Ovary (tissue), 9 donors: Measurements from ENCODE around the gene SLC16A10. TPM values are rescaled to one million over a fixed set of nuclear protein-coding genes. Genes with fewer than 3 reads are reported as not detected.

ENCODE experiments used
- DNase-seq, 5 donors: peaks; one replicate each; pipeline ENCODE4 v3.0.0-alpha.2; 2019 to 2020
- H3K27ac ChIP-seq, 2 donors: fragments of 200-600 bp; one replicate each; pipeline versions ENCODE4 v1.5.1 to v1.8.0; 2019 to 2022
- H3K27me3 ChIP-seq: fragments of 200-600 bp; one replicate; pipeline ENCODE4 v1.8.0; 2022
- H3K36me3 ChIP-seq: fragments of 200-600 bp; sonication (generic); one replicate; pipeline ENCODE4 v1.5.1; 2019
- H3K4me1 ChIP-seq: one replicate; pipeline ENCODE4 v1.8.1; 2013; ENCODE audit warnings: mild to moderate bottlenecking, moderate library complexity; ENCODE audit not compliant: insufficient read depth
- H3K4me3 ChIP-seq: fragments of 200-600 bp; sonication (generic); one replicate; pipeline ENCODE4 v1.5.1; 2017
- H3K9me3 ChIP-seq, 2 donors: fragments of 200-600 bp in 1 of 2; sonication (generic) in 1 of 2; one replicate each; pipeline versions ENCODE4 v1.5.1 to v1.8.1; 2013 to 2019; ENCODE audit warnings: mild to moderate bottlenecking in 1 of 2, moderate library complexity in 1 of 2
- EP300 ChIP-seq: sonication (generic); formaldehyde crosslinking; IDR thresholded peaks from one replicate; pipeline ENCODE4 v1.6.1; 2017; ENCODE audit warnings: antibody characterized with exemption
- POLR2A ChIP-seq: fragments of 450-650 bp; IDR thresholded peaks from one replicate; pipeline ENCODE4 v1.6.1; 2017; ENCODE audit warnings: antibody characterized with exemption, mild to moderate bottlenecking, moderate library complexity
- WGBS, 3 donors: extraction: QIAGEN DNeasy Blood & Tissue Kit in 1 of 3; methylation state at CpG; one replicate each; pipeline versions ENCODE4 v1.1.5 to v1.1.7; 2013 to 2017; 5-methylcytosine and 5-hydroxymethylcytosine counted together
- intact Hi-C, 4 donors: fragments of 100-400 bp; cut with DNase I; formaldehyde crosslinking; loops; one replicate each; pipeline versions ENCODE4 v1.11.0 to v1.15.1; 2022 to 2023
- polyA plus RNA-seq, 2 donors: library from polyadenylated mRNA; stranded (reverse); fragments of 200-250 nt in 1 of 2; fragments of 350-450 nt in 1 of 2; fragmentation: Illumina TruSeq in 1 of 2; extraction: RNeasy Lipid Tissue Mini Kit (QIAGEN cat#74804) in 1 of 2; gene quantifications; one replicate each; pipeline ENCODE4 v1.2.3, GENCODE V29; 2013 to 2014
- total RNA-seq, 7 donors: library from RNA; depleted of rRNA in 2 of 7; stranded (reverse); fragments of >200 nt in 2 of 7; fragmentation: NEBNext Ultra II Directional in 3 of 7; extraction: Animal tissue kit (Norgen Biotek cat#: 25700) in 3 of 7; gene quantifications; one replicate each; pipeline versions ENCODE4 v1.1.0 to v1.2.4, GENCODE V29; 2016 to 2023
- TF ChIP-seq, protein P1 (sequence below), 3 donors: fragments of 450-650 bp in 2 of 3; fragments of 200-600 bp in 1 of 3; IDR thresholded peaks; one replicate each; pipeline versions ENCODE4 v1.5.1 to v1.8.0; 2016 to 2022; ENCODE audit warnings: antibody characterized with exemption in 3 of 3, mild to moderate bottlenecking in 1 of 3
- donor health status: DM: no; HTN: no; CAD: no; lungs with moderate emphysema.
- donor health status: DM: no; HTN: no; CAD: no.
- donor health status: Bipolar disorder and iron deficiency.
- donor health status: DM: yes; HTN: yes; CAD: no.
- donor health status: DM: no; HTN: no; CAD: no.
- donor health status: DM: yes; HTN: yes; CAD: no.

SLC16A10 gene
- total and polyA plus RNA-seq, 9 donors, result 0.80 to 10.8 (median 4.0) TPM

DNA sequence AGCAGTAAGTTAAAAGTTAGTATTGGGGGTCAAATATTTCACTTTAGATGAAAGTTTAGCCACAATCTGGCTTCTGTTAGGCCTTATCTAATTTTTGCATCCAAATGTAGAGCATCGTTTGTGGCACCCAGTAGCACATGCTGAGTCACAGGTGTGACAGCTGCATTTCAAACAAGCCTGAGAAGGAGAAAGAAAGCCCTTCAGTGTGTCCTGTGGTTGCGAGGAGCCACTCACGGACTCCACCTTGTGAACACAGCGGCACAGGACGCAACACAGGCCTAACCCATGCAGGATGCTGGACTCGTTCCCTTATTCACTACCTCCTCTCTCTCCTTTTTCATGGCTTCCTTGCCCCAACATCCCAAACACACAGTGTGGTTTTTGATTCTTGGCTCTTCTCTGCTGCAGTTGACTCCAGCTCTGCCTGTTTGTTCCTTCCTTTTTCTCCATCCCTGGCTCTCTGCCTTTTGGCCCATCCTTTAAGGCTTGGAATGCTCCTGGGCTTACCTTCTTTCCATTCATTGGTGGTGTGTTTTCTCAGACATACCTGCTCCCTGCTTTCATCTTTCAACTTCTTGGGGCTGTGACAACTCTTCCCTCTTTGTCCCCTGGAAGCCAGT lies 124.2 kb downstream of the SLC16A10 start:
- H3K27me3 ChIP-seq, result no peaks in the 10 kb centered on the region
- TF ChIP-seq EP300, result no peak
- TF ChIP-seq POLR2A, result no peak
- TF ChIP-seq, protein P1, sequence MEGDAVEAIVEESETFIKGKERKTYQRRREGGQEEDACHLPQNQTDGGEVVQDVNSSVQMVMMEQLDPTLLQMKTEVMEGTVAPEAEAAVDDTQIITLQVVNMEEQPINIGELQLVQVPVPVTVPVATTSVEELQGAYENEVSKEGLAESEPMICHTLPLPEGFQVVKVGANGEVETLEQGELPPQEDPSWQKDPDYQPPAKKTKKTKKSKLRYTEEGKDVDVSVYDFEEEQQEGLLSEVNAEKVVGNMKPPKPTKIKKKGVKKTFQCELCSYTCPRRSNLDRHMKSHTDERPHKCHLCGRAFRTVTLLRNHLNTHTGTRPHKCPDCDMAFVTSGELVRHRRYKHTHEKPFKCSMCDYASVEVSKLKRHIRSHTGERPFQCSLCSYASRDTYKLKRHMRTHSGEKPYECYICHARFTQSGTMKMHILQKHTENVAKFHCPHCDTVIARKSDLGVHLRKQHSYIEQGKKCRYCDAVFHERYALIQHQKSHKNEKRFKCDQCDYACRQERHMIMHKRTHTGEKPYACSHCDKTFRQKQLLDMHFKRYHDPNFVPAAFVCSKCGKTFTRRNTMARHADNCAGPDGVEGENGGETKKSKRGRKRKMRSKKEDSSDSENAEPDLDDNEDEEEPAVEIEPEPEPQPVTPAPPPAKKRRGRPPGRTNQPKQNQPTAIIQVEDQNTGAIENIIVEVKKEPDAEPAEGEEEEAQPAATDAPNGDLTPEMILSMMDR (IDR thresholded peaks at IDR 0.05), result no peak
- WGBS, 3 donors, result 87 to 88% (median 87%) methylated on average over 6 of the region's 6 CpGs
- intact Hi-C loops, result loop anchor here in 2 of 4 donors (5.0 to 10.0 kb wide), 2 partner anchors 194 to 207 kb away; no protein-coding TSS in a partner anchor
- no peak overlapping the region for H3K4me3 ChIP-seq
- no peaks in the 10 kb centered on the region for H3K9me3 ChIP-seq
- DNase-seq, result no peak
- H3K36me3 ChIP-seq, result no peaks in the 10 kb centered on the region
- no peaks in the 10 kb centered on the region for H3K4me1 ChIP-seq
- H3K27ac ChIP-seq, result no peak overlapping the region

DNA sequence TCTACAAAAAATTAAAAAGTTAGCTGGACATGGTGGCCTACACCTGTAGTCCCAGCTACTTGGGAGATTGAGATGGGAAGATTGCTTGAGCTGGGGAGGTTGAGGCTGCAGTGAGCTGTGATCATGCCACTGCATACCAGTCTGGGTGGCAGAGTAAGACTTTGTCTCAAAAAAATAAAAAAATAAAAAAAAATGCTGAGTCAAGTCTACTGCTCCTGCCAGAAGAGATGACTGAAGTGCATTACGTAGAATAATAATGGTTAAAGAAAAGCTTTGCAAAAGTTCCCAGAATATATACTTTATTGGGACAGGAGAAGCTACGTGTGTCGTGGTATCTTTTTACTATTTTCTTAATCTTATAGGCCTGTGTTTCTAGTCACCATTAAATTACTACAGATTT lies 125.3 kb downstream of the SLC16A10 start:
- H3K9me3 ChIP-seq, result no peaks in the 10 kb centered on the region
- no peaks in the 10 kb centered on the region for H3K27me3 ChIP-seq
- no peaks in the 10 kb centered on the region for H3K36me3 ChIP-seq
- TF ChIP-seq, protein P1 (IDR thresholded peaks at IDR 0.05), result no peak
- no peak for TF ChIP-seq POLR2A
- no peak for TF ChIP-seq EP300
- DNase-seq, result no peak
- intact Hi-C loops, result loop anchor here in 2 of 4 donors (5.0 to 10.0 kb wide), 2 partner anchors 195 to 208 kb away; no protein-coding TSS in a partner anchor
- no peak overlapping the region for H3K4me3 ChIP-seq
- 91 to 94% (median 94%) methylated on average over 3 of the region's 3 CpGs for WGBS, 3 donors
- H3K27ac ChIP-seq, result no peak overlapping the region
- H3K4me1 ChIP-seq, result no peaks in the 10 kb centered on the region

DNA sequence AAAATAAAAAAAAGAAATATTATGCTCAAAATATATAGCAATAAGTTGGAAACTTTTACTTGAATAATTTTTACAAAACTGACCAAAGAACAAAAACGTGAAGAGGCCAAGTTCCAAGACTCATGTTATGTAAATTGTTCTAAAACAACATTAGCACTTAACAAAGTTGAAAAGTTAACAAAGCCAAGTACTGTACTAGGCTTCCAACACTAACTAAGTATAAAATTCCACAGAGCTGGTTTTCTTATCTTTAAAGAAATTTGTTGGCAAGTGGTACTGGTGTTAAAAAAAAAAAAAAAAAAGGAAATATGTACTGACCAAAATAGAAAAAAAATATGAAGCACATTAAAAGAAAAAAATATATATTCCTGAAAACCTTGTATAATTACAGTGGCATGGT lies 127.8 kb downstream of the SLC16A10 start:
- H3K4me1 ChIP-seq, result no peaks in the 10 kb centered on the region
- intact Hi-C loops, result loop anchor here in 1 of 4 donors (10.0 kb wide), 1 partner anchor 210 kb away; no protein-coding TSS in a partner anchor
- WGBS, 3 donors, result 10 to 25% (median 10%) methylated on average over 1 of the region's 1 CpG

DNA sequence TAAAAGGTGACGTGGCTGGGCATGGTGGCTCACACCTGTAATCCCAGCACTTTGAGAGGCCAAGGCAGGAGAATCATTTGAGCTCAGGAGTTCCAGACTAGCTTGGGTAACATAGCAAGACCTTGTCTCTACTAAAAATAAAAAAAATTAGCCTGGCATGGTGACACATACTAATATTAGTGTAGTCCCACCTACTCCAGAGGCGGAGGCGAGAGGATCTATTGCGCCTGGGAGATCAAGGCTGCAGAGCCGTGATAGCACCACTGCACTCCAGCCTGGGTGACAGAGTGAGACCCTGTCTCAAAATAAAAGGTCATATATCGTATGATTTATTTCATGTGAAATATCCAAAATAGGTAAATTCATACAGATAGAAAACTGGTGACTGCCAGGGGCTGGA lies 132.5 kb downstream of the SLC16A10 start:
- 96 to 99% (median 97%) methylated on average over 6 of the region's 6 CpGs for WGBS, 3 donors
- intact Hi-C loops, result loop anchor here in 1 of 4 donors (10.0 kb wide), 1 partner anchor 215 kb away; no protein-coding TSS in a partner anchor

More for the DNA sequence above, 127.8 kb downstream of the SLC16A10 start:
- Histone ChIP-seq H3K4me3 (no peak overlapping the region), H3K27ac (no peak overlapping the region), H3K36me3 (no peaks in the 10 kb centered on the region), H3K9me3 (no peaks in the 10 kb centered on the region), H3K27me3 (no peaks in the 10 kb centered on the region)
- TF ChIP-seq POLR2A (no peak), EP300 (no peak)
- TF ChIP-seq, protein P1 (IDR thresholded peaks at IDR 0.05), result no peak
- DNase-seq, result no peak

More for the DNA sequence above, 132.5 kb downstream of the SLC16A10 start:
- no peak for DNase-seq
- TF ChIP-seq EP300, result no peak
- TF ChIP-seq, protein P1 (IDR thresholded peaks at IDR 0.05), result no peak
- TF ChIP-seq POLR2A, result no peak
- Histone ChIP-seq H3K4me3 (no peak overlapping the region), H3K27me3 (no peaks in the 10 kb centered on the region), H3K36me3 (no peaks in the 10 kb centered on the region), H3K27ac (no peak overlapping the region), H3K9me3 (no peaks in the 10 kb centered on the region), H3K4me1 (no peaks in the 10 kb centered on the region)
